Fibroblast of skin of left quadriceps (primary cell): ENCODE results near the gene AMY2B.
"Not testable (repeated sequence)": the region's sequence is repeated elsewhere in the genome, so short reads cannot be mapped to it uniquely, and the experiment has no call there.

Source experiments
- DNase-seq, 2 experiments: peaks; one replicate each; pipeline ENCODE4 v3.0.0-alpha.2; 2013; ENCODE audit warnings: low read depth in 2 of 2

Gene AMY2B

DNA sequence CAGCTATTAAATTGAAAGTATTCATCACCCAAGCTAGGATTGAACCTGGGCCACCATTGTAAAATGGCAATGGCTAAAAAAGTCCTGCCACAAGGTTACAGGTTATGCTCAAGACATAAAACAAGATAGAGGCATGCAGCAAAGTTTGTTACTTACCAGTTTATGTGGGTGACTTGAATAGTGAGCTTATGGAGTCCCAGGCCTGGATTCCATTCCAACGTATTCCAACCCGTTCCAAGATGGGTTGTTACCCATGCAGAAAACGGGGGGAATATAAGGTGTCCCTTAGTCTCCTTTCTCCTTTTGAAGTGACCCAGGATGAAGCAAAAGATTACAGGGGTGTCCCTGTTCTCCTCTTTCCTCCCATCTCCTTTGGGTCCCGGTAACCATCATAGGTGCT is 56.0 kb downstream of the AMY2B start:
- not testable (repeated sequence) for DNase-seq
